T-helper 1 cell treated with Interleukin-12 subunit alpha and Interleukin-12 subunit beta and Interleukin-4 antibody, amounts not matched to agents 30 μg/mL and 1 μg/mL, for 36 hours (primary cell): ENCODE results near the gene POU4F1.
A peak's percentile ranks its signal among the peaks of the same experiment; 100 is the strongest.
"Not testable (repeated sequence)": the region's sequence is repeated elsewhere in the genome, so short reads cannot be mapped to it uniquely, and the experiment has no call there.

ENCODE experiments used
- H3K27ac Mint-ChIP-seq: one replicate; pipeline ENCODE4 v1.8.0; 2021; ENCODE audit warnings: mild to moderate bottlenecking, mixed read lengths
- H3K27me3 Mint-ChIP-seq: one replicate; pipeline ENCODE4 v1.8.0; 2021; ENCODE audit warnings: low read depth, mixed read lengths
- H3K36me3 Mint-ChIP-seq: one replicate; pipeline ENCODE4 v1.8.0; 2021; ENCODE audit warnings: low read depth, mixed read lengths
- H3K4me1 Mint-ChIP-seq: one replicate; pipeline ENCODE4 v1.8.0; 2021; ENCODE audit warnings: low read depth, mixed read lengths
- H3K4me3 Mint-ChIP-seq: one replicate; pipeline ENCODE4 v1.8.0; 2021; ENCODE audit warnings: mild to moderate bottlenecking, moderate library complexity, mixed read lengths
- H3K9me3 Mint-ChIP-seq: one replicate; pipeline ENCODE4 v1.8.0; 2021; ENCODE audit warnings: mixed read lengths

The POU4F1 gene

GRCh38 chr13:78603240-78603957 is at the start of gene POU4F1:
POU4F1 (minus strand) TSS chr13:78603552; CDS start chr13:78603326, 226 bp downstream.
- H3K27ac Mint-ChIP-seq = peak within 1 kb of the TSS; percentile 76
- peaks cover 5% of the 10 kb centered on the region for H3K9me3 Mint-ChIP-seq
- peaks cover 91% of the 10 kb centered on the region for H3K27me3 Mint-ChIP-seq
- peak within 1 kb of the TSS; percentile 80 for H3K4me3 Mint-ChIP-seq
- peaks cover 36% of the 10 kb centered on the region for H3K4me1 Mint-ChIP-seq
- peaks cover 11% of the 10 kb centered on the region for H3K36me3 Mint-ChIP-seq

- peaks cover 4% of the 10 kb centered on the region for H3K36me3 Mint-ChIP-seq
- no peak overlapping the region for H3K27ac Mint-ChIP-seq
- no peak overlapping the region for H3K4me3 Mint-ChIP-seq
- no peaks in the 10 kb centered on the region for H3K27me3 Mint-ChIP-seq
- no peaks in the 10 kb centered on the region for H3K9me3 Mint-ChIP-seq
- H3K4me1 Mint-ChIP-seq = peaks cover 13% of the 10 kb centered on the region
These were observed 49.3 kb upstream of the POU4F1 start for GRCh38 chr13:78652651-78653050.

GRCh38 chr13:78650717-78651083 is 47.3 kb upstream of the POU4F1 start:
- H3K27me3 Mint-ChIP-seq = no peaks in the 10 kb centered on the region
- H3K27ac Mint-ChIP-seq = no peak overlapping the region
- H3K9me3 Mint-ChIP-seq = no peaks in the 10 kb centered on the region
- H3K36me3 Mint-ChIP-seq = peaks cover under 1% of the 10 kb centered on the region
- peaks cover 13% of the 10 kb centered on the region for H3K4me1 Mint-ChIP-seq
- no peak overlapping the region for H3K4me3 Mint-ChIP-seq

GRCh38 chr13:78649997-78650716 is 46.8 kb upstream of the POU4F1 start:
- Mint-ChIP-seq H3K27me3 (no peaks in the 10 kb centered on the region), H3K36me3 (no peaks in the 10 kb centered on the region), H3K4me1 (peaks cover 10% of the 10 kb centered on the region), H3K9me3 (no peaks in the 10 kb centered on the region), H3K27ac (no peak overlapping the region), H3K4me3 (no peak overlapping the region)

- H3K27ac Mint-ChIP-seq, H3K9me3 Mint-ChIP-seq, H3K4me3 Mint-ChIP-seq, H3K36me3 Mint-ChIP-seq, H3K4me1 Mint-ChIP-seq, H3K27me3 Mint-ChIP-seq: not testable (repeated sequence)
These were observed 43.8 kb upstream of the POU4F1 start for GRCh38 chr13:78647109-78647678.

- H3K27me3 Mint-ChIP-seq = no peaks in the 10 kb centered on the region
- H3K4me1 Mint-ChIP-seq = peaks cover 11% of the 10 kb centered on the region
These were observed 34.9 kb upstream of the POU4F1 start for GRCh38 chr13:78638216-78638615.

GRCh38 chr13:78636495-78636894 is 33.1 kb upstream of the POU4F1 start:
- Mint-ChIP-seq H3K36me3 (peaks cover 43% of the 10 kb centered on the region), H3K4me3 (no peak overlapping the region), H3K27ac (no peak overlapping the region), H3K27me3 (no peaks in the 10 kb centered on the region), H3K4me1 (peaks cover 11% of the 10 kb centered on the region), H3K9me3 (no peaks in the 10 kb centered on the region)

More at GRCh38 chr13:78638216-78638615, 34.9 kb upstream of the POU4F1 start:
- H3K4me3 Mint-ChIP-seq = no peak overlapping the region
- H3K9me3 Mint-ChIP-seq = no peaks in the 10 kb centered on the region
- H3K36me3 Mint-ChIP-seq = peaks cover 34% of the 10 kb centered on the region
- no peak overlapping the region for H3K27ac Mint-ChIP-seq

- peaks cover 44% of the 10 kb centered on the region for H3K36me3 Mint-ChIP-seq
- no peaks in the 10 kb centered on the region for H3K27me3 Mint-ChIP-seq
- peaks cover 7% of the 10 kb centered on the region for H3K4me1 Mint-ChIP-seq
- no peak overlapping the region for H3K4me3 Mint-ChIP-seq
- H3K9me3 Mint-ChIP-seq = no peaks in the 10 kb centered on the region
- no peak overlapping the region for H3K27ac Mint-ChIP-seq
These were observed 29.6 kb upstream of the POU4F1 start for GRCh38 chr13:78632996-78633395.

GRCh38 chr13:78631077-78631476 is 27.7 kb upstream of the POU4F1 start:
- Mint-ChIP-seq H3K27ac (no peak overlapping the region), H3K4me3 (no peak overlapping the region), H3K9me3 (no peaks in the 10 kb centered on the region), H3K36me3 (peaks cover 41% of the 10 kb centered on the region), H3K27me3 (no peaks in the 10 kb centered on the region), H3K4me1 (peaks cover 8% of the 10 kb centered on the region)

GRCh38 chr13:78630511-78630910 is 27.2 kb upstream of the POU4F1 start:
- no peaks in the 10 kb centered on the region for H3K27me3 Mint-ChIP-seq
- H3K9me3 Mint-ChIP-seq = no peaks in the 10 kb centered on the region
- peaks cover 41% of the 10 kb centered on the region for H3K36me3 Mint-ChIP-seq
- H3K4me1 Mint-ChIP-seq = peaks cover 8% of the 10 kb centered on the region
- H3K4me3 Mint-ChIP-seq = no peak overlapping the region
- H3K27ac Mint-ChIP-seq = no peak overlapping the region

- H3K27me3 Mint-ChIP-seq = no peaks in the 10 kb centered on the region
- no peaks in the 10 kb centered on the region for H3K9me3 Mint-ChIP-seq
- H3K36me3 Mint-ChIP-seq = peaks cover 20% of the 10 kb centered on the region
- no peak overlapping the region for H3K4me3 Mint-ChIP-seq
- no peak overlapping the region for H3K27ac Mint-ChIP-seq
- H3K4me1 Mint-ChIP-seq = peaks cover 9% of the 10 kb centered on the region
These were observed 22.0 kb upstream of the POU4F1 start for GRCh38 chr13:78625384-78625783.

GRCh38 chr13:78623132-78623531 is 19.8 kb upstream of the POU4F1 start:
- Mint-ChIP-seq H3K27me3 (no peaks in the 10 kb centered on the region), H3K9me3 (no peaks in the 10 kb centered on the region), H3K4me1 (peaks cover 5% of the 10 kb centered on the region), H3K27ac (no peak overlapping the region), H3K36me3 (peaks cover 17% of the 10 kb centered on the region), H3K4me3 (no peak overlapping the region)

- H3K4me1 Mint-ChIP-seq = peaks cover 1% of the 10 kb centered on the region
- no peaks in the 10 kb centered on the region for H3K9me3 Mint-ChIP-seq
These were observed 17.7 kb upstream of the POU4F1 start for GRCh38 chr13:78620936-78621470.

GRCh38 chr13:78618411-78618810 is 15.1 kb upstream of the POU4F1 start:
- H3K27ac Mint-ChIP-seq = peak overlapping the region; percentile 2
- H3K4me1 Mint-ChIP-seq = no peaks in the 10 kb centered on the region
- no peaks in the 10 kb centered on the region for H3K9me3 Mint-ChIP-seq
- H3K36me3 Mint-ChIP-seq = peaks cover 36% of the 10 kb centered on the region
- no peak overlapping the region for H3K4me3 Mint-ChIP-seq
- H3K27me3 Mint-ChIP-seq = no peaks in the 10 kb centered on the region

More at GRCh38 chr13:78620936-78621470, 17.7 kb upstream of the POU4F1 start:
- Mint-ChIP-seq H3K27me3 (no peaks in the 10 kb centered on the region), H3K36me3 (peaks cover 24% of the 10 kb centered on the region), H3K4me3 (no peak overlapping the region), H3K27ac (no peak overlapping the region)

GRCh38 chr13:78611040-78611439 is 7.7 kb upstream of the POU4F1 start:
- H3K4me1 Mint-ChIP-seq = peaks cover 11% of the 10 kb centered on the region
- H3K27ac Mint-ChIP-seq = no peak overlapping the region
- H3K27me3 Mint-ChIP-seq = peaks cover 57% of the 10 kb centered on the region
- peaks cover 19% of the 10 kb centered on the region for H3K36me3 Mint-ChIP-seq
- H3K9me3 Mint-ChIP-seq = no peaks in the 10 kb centered on the region
- H3K4me3 Mint-ChIP-seq = no peak overlapping the region
